Measurements from ENCODE around the gene MYEOV.

- TF ChIP-seq CTCF (conservative IDR thresholded peaks at IDR 0.05) (no peak), ZFX (IDR thresholded peaks at IDR 0.05) (no peak)
These were observed 21.9 kb upstream of the MYEOV start for GRCh38 chr11:69272055-69272454.
